NCI-H1417 treated with DMSO at 0.1 percent for 48 hours (cell line): ENCODE data around the gene CUEDC2.

Experiments
- DNase-seq: peaks from one replicate; lab custom pipeline; 2025; lab: John Stamatoyannopoulos, UW

The CUEDC2 gene

GRCh38 chr10:102409604-102410428 lies 22.6 kb downstream of the CUEDC2 start:
- no peak for DNase-seq

GRCh38 chr10:102408728-102409603 lies 23.4 kb downstream of the CUEDC2 start:
- DNase-seq: no peak

- DNase-seq: no peak
Measured at GRCh38 chr10:102408131-102408727, 24.1 kb downstream of the CUEDC2 start.

GRCh38 chr10:102407425-102408130 lies 24.8 kb downstream of the CUEDC2 start:
- DNase-seq: no peak

GRCh38 chr10:102406815-102407214 lies 25.6 kb downstream of the CUEDC2 start:
- no peak for DNase-seq

GRCh38 chr10:102405632-102406031 lies 26.7 kb downstream of the CUEDC2 start:
- no peak for DNase-seq

- DNase-seq: no peak
Measured at GRCh38 chr10:102405108-102405571, 27.2 kb downstream of the CUEDC2 start.

GRCh38 chr10:102404361-102405107 lies 27.8 kb downstream of the CUEDC2 start:
- no peak for DNase-seq

GRCh38 chr10:102403115-102403514 lies 29.3 kb downstream of the CUEDC2 start:
- no peak for DNase-seq

GRCh38 chr10:102402512-102402896 lies 29.9 kb downstream of the CUEDC2 start:
- DNase-seq: no peak

GRCh38 chr10:102401735-102402511 lies 30.5 kb downstream of the CUEDC2 start:
- no peak for DNase-seq

- DNase-seq: no peak
Measured at GRCh38 chr10:102401342-102401654, 31.1 kb downstream of the CUEDC2 start.

GRCh38 chr10:102400598-102401341 lies 31.6 kb downstream of the CUEDC2 start:
- no peak for DNase-seq

GRCh38 chr10:102400076-102400475 lies 32.3 kb downstream of the CUEDC2 start:
- DNase-seq: no peak

GRCh38 chr10:102399217-102400021 lies 33.0 kb downstream of the CUEDC2 start:
- DNase-seq: no peak

- DNase-seq: no peak
Measured at GRCh38 chr10:102398172-102399020, 34.0 kb downstream of the CUEDC2 start.

- DNase-seq: no peak
Measured at GRCh38 chr10:102397222-102398171, 34.9 kb downstream of the CUEDC2 start.
